GM23338 (cell line): ENCODE measurements around the gene RFX7. TPM values are rescaled to one million over a fixed set of nuclear protein-coding genes. Genes with fewer than 3 reads are reported as not detected.

Experiments
- ATAC-seq: fragments of 200-7000 bp; cut with Tn5 transposase; 3 replicates; pipeline ENCODE4 v1.9.1; 2020
- DNase-seq: peaks from one replicate; pipeline ENCODE4 v3.0.0-alpha.2; 2015; ENCODE audit warnings: low spot score
- H2AFZ ChIP-seq: fragments of 200-600 bp; sonication (generic); 2 replicates; pipeline ENCODE4 v1.8.0; 2016; ENCODE audit warnings: antibody characterized with exemption, mild to moderate bottlenecking, moderate library complexity
- H3F3A ChIP-seq: fragments of 200-600 bp; sonication (generic); replicated peaks from 2 replicates; pipeline ENCODE4 v1.8.0; 2017; ENCODE audit warnings: antibody characterized with exemption, mixed run types, low read depth
- H3K27ac ChIP-seq: fragments of 200-600 bp; sonication (generic); 2 replicates; pipeline ENCODE4 v1.6.1; 2016; ENCODE audit warnings: low read depth
- H3K27me3 ChIP-seq: fragments of 200-600 bp; sonication (generic); 2 replicates; pipeline ENCODE4 v1.8.0; 2016; ENCODE audit warnings: mild to moderate bottlenecking, mixed run types, moderate library complexity; ENCODE audit not compliant: insufficient read depth
- H3K36me3 ChIP-seq: fragments of 200-600 bp; sonication (generic); 2 replicates; pipeline ENCODE4 v1.8.0; 2016; ENCODE audit warnings: mild to moderate bottlenecking; ENCODE audit not compliant: insufficient read depth
- H3K4me1 ChIP-seq: fragments of 200-600 bp; sonication (generic); 2 replicates; pipeline ENCODE4 v1.8.0; 2016; ENCODE audit warnings: mild to moderate bottlenecking, moderate library complexity; ENCODE audit not compliant: insufficient read depth
- H3K4me2 ChIP-seq: fragments of 200-600 bp; sonication (generic); 2 replicates; pipeline ENCODE4 v1.7.1; 2017; ENCODE audit warnings: mixed run types
- H3K4me3 ChIP-seq: fragments of 200-600 bp; sonication (generic); 2 replicates; pipeline ENCODE4 v1.6.1; 2016; ENCODE audit warnings: mixed run types
- H3K79me2 ChIP-seq: fragments of 200-600 bp; sonication (generic); replicated peaks from 2 replicates; pipeline ENCODE4 v1.8.0; 2017; ENCODE audit warnings: mild to moderate bottlenecking; ENCODE audit not compliant: insufficient read depth
- H3K9me2 ChIP-seq: fragments of 200-600 bp; sonication (generic); 2 replicates; pipeline ENCODE4 v1.8.0; 2017; ENCODE audit not compliant: insufficient read depth
- H4K20me1 ChIP-seq: fragments of 200-600 bp; sonication (generic); replicated peaks from 2 replicates; pipeline ENCODE4 v1.8.0; 2017; ENCODE audit warnings: mild to moderate bottlenecking; ENCODE audit not compliant: insufficient read depth
- H3K27ac Mint-ChIP-seq: 2 replicates; pipeline ENCODE4 v1.8.0; 2020; ENCODE audit warnings: inconsistent platforms, mild to moderate bottlenecking, moderate library complexity, mixed read lengths
- H3K27me3 Mint-ChIP-seq: 3 replicates; pipeline ENCODE4 v1.8.0; 2022; ENCODE audit warnings: low read depth, mild to moderate bottlenecking, moderate library complexity, mixed read lengths, inconsistent platforms; ENCODE audit not compliant: insufficient read depth, poor library complexity
- H3K36me3 Mint-ChIP-seq: 3 replicates; pipeline ENCODE4 v1.8.0; 2021; ENCODE audit warnings: low read depth, mild to moderate bottlenecking, inconsistent platforms, moderate library complexity, mixed read lengths
- H3K4me1 Mint-ChIP-seq: 3 replicates; pipeline ENCODE4 v1.8.0; 2020; ENCODE audit warnings: mild to moderate bottlenecking, inconsistent platforms, mixed read lengths
- H3K4me3 Mint-ChIP-seq: 3 replicates; pipeline ENCODE4 v1.8.0; 2021; ENCODE audit warnings: moderate library complexity, mild to moderate bottlenecking, inconsistent platforms, mixed read lengths
- H3K9me3 Mint-ChIP-seq: 3 replicates; pipeline ENCODE4 v1.8.0; 2020; ENCODE audit warnings: moderate library complexity, mild to moderate bottlenecking, inconsistent platforms, mixed read lengths
- CREB1 ChIP-seq: fragments of 250-450 bp; sonication (Bioruptor Pico); IDR thresholded peaks from 2 replicates; pipeline ENCODE4 v1.5.0; 2020; ENCODE audit warnings: low read depth, mild to moderate bottlenecking, moderate library complexity
- CTCF ChIP-seq, 2 experiments: fragments of 200-600 bp in 1 of 2; sonication (generic) in 1 of 2; conservative IDR thresholded peaks; 2 replicates each; pipeline versions ENCODE4 v1.5.1 to v1.6.1; 2016 to 2017; ENCODE audit warnings: antibody characterized with exemption in 2 of 2, low read depth in 2 of 2, mild to moderate bottlenecking in 2 of 2, moderate library complexity in 1 of 2
- ETS1 ChIP-seq: IDR thresholded peaks from 2 replicates; pipeline ENCODE4 v1.6.1; 2016; ENCODE audit warnings: antibody characterized with exemption
- EZH2 ChIP-seq: fragments of 200-600 bp; sonication (generic); IDR thresholded peaks from one replicate; pipeline ENCODE4 v1.8.0; 2017; ENCODE audit warnings: antibody characterized with exemption, mild to moderate bottlenecking, low read depth; ENCODE audit not compliant: unreplicated experiment
- EZH2phosphoT487 ChIP-seq: fragments of 200-600 bp; sonication (generic); IDR thresholded peaks from one replicate; pipeline ENCODE4 v1.8.1; 2018; ENCODE audit warnings: antibody characterized with exemption; ENCODE audit not compliant: unreplicated experiment
- JUNB ChIP-seq: IDR thresholded peaks from one replicate; pipeline ENCODE4 v1.6.1; 2016; ENCODE audit warnings: antibody characterized with exemption; ENCODE audit not compliant: unreplicated experiment
- NANOG ChIP-seq: IDR thresholded peaks from 2 replicates; pipeline ENCODE4 v1.6.1; 2016; ENCODE audit warnings: antibody characterized with exemption, borderline replicate concordance
- POLR2AphosphoS5 ChIP-seq: IDR thresholded peaks from 2 replicates; pipeline ENCODE4 v1.6.1; 2016; ENCODE audit warnings: antibody characterized with exemption, low read depth
- STAT1 ChIP-seq: IDR thresholded peaks from one replicate; pipeline ENCODE4 v1.6.1; 2016; ENCODE audit warnings: antibody characterized with exemption; ENCODE audit not compliant: unreplicated experiment
- ZNF114 ChIP-seq: fragments of 250-450 bp; sonication (Bioruptor Pico); IDR thresholded peaks from 2 replicates; pipeline ENCODE4 v1.5.0; 2020; ENCODE audit warnings: mild to moderate bottlenecking, moderate library complexity
- ZNF331 ChIP-seq: fragments of 250-450 bp; sonication (Bioruptor Pico); IDR thresholded peaks from 2 replicates; pipeline ENCODE4 v1.5.0; 2020; ENCODE audit warnings: low read depth, mild to moderate bottlenecking, moderate library complexity
- polyA plus RNA-seq: library from polyadenylated mRNA; unstranded; fragments of >200 nt; fragmentation: Nextera tagmentation; extraction: Ambion mirVana; gene quantifications from 2 replicates; pipeline ENCODE4 v1.2.1, GENCODE V29; 2016
- total RNA-seq: library from RNA; depleted of rRNA; stranded (reverse); fragments of >200 nt; shearing (Covaris generic); gene quantifications from 2 replicates; pipeline ENCODE4 v1.2.3, GENCODE V29; 2014
- TF ChIP-seq, protein P1 (sequence below): fragments of 250-450 bp; sonication (Bioruptor Pico); IDR thresholded peaks from 2 replicates; pipeline ENCODE4 v1.5.0; 2020; ENCODE audit warnings: mild to moderate bottlenecking, moderate library complexity
- TF ChIP-seq, protein P2 (sequence below): IDR thresholded peaks from one replicate; pipeline ENCODE4 v1.6.1; 2018; ENCODE audit warnings: antibody characterized with exemption; ENCODE audit not compliant: unreplicated experiment

Gene RFX7
- total and polyA plus RNA-seq, 2 experiments from 2014 or later: 17.6 to 33.6 TPM

GRCh38 chr15:56086566-56086965, 157.1 kb downstream of the RFX7 start:
- no peak overlapping the region for H3K4me3 Mint-ChIP-seq
- no peak overlapping the region for H3K4me3 ChIP-seq
- H3K36me3 Mint-ChIP-seq: no peaks in the 10 kb centered on the region; the same call in 2 of the 3 replicates
- H3F3A ChIP-seq: no peaks in the 10 kb centered on the region
- TF ChIP-seq, protein P1, sequence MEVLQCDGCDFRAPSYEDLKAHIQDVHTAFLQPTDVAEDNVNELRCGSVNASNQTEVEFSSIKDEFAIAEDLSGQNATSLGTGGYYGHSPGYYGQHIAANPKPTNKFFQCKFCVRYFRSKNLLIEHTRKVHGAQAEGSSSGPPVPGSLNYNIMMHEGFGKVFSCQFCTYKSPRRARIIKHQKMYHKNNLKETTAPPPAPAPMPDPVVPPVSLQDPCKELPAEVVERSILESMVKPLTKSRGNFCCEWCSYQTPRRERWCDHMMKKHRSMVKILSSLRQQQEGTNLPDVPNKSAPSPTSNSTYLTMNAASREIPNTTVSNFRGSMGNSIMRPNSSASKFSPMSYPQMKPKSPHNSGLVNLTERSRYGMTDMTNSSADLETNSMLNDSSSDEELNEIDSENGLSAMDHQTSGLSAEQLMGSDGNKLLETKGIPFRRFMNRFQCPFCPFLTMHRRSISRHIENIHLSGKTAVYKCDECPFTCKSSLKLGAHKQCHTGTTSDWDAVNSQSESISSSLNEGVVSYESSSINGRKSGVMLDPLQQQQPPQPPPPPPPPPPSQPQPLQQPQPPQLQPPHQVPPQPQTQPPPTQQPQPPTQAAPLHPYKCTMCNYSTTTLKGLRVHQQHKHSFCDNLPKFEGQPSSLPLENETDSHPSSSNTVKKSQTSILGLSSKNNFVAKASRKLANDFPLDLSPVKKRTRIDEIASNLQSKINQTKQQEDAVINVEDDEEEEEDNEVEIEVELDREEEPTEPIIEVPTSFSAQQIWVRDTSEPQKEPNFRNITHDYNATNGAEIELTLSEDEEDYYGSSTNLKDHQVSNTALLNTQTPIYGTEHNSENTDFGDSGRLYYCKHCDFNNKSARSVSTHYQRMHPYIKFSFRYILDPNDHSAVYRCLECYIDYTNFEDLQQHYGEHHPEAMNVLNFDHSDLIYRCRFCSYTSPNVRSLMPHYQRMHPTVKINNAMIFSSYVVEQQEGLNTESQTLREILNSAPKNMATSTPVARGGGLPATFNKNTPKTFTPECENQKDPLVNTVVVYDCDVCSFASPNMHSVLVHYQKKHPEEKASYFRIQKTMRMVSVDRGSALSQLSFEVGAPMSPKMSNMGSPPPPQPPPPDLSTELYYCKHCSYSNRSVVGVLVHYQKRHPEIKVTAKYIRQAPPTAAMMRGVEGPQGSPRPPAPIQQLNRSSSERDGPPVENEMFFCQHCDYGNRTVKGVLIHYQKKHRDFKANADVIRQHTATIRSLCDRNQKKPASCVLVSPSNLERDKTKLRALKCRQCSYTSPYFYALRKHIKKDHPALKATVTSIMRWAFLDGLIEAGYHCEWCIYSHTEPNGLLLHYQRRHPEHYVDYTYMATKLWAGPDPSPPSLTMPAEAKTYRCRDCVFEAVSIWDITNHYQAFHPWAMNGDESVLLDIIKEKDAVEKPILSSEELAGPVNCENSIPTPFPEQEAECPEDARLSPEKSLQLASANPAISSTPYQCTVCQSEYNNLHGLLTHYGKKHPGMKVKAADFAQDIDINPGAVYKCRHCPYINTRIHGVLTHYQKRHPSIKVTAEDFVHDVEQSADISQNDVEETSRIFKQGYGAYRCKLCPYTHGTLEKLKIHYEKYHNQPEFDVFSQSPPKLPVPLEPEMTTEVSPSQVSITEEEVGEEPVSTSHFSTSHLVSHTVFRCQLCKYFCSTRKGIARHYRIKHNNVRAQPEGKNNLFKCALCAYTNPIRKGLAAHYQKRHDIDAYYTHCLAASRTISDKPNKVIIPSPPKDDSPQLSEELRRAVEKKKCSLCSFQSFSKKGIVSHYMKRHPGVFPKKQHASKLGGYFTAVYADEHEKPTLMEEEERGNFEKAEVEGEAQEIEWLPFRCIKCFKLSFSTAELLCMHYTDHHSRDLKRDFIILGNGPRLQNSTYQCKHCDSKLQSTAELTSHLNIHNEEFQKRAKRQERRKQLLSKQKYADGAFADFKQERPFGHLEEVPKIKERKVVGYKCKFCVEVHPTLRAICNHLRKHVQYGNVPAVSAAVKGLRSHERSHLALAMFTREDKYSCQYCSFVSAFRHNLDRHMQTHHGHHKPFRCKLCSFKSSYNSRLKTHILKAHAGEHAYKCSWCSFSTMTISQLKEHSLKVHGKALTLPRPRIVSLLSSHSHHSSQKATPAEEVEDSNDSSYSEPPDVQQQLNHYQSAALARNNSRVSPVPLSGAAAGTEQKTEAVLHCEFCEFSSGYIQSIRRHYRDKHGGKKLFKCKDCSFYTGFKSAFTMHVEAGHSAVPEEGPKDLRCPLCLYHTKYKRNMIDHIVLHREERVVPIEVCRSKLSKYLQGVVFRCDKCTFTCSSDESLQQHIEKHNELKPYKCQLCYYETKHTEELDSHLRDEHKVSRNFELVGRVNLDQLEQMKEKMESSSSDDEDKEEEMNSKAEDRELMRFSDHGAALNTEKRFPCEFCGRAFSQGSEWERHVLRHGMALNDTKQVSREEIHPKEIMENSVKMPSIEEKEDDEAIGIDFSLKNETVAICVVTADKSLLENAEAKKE: no peak
- TF ChIP-seq, protein P2, sequence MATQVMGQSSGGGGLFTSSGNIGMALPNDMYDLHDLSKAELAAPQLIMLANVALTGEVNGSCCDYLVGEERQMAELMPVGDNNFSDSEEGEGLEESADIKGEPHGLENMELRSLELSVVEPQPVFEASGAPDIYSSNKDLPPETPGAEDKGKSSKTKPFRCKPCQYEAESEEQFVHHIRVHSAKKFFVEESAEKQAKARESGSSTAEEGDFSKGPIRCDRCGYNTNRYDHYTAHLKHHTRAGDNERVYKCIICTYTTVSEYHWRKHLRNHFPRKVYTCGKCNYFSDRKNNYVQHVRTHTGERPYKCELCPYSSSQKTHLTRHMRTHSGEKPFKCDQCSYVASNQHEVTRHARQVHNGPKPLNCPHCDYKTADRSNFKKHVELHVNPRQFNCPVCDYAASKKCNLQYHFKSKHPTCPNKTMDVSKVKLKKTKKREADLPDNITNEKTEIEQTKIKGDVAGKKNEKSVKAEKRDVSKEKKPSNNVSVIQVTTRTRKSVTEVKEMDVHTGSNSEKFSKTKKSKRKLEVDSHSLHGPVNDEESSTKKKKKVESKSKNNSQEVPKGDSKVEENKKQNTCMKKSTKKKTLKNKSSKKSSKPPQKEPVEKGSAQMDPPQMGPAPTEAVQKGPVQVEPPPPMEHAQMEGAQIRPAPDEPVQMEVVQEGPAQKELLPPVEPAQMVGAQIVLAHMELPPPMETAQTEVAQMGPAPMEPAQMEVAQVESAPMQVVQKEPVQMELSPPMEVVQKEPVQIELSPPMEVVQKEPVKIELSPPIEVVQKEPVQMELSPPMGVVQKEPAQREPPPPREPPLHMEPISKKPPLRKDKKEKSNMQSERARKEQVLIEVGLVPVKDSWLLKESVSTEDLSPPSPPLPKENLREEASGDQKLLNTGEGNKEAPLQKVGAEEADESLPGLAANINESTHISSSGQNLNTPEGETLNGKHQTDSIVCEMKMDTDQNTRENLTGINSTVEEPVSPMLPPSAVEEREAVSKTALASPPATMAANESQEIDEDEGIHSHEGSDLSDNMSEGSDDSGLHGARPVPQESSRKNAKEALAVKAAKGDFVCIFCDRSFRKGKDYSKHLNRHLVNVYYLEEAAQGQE: no peak
- TF ChIP-seq ZNF331 (CRISPR knock-in tag) (no peak), ETS1 (no peak), CTCF (conservative IDR thresholded peaks at IDR 0.05; ENCODE audit: low read depth in 2 of 2) (no peak), ZNF114 (no peak), CREB1 (CRISPR knock-in tag) (no peak), EZH2phosphoT487 (no peak), POLR2AphosphoS5 (no peak), EZH2 (no peak), STAT1 (no peak), NANOG (no peak), JUNB (no peak)
- H3K4me1 Mint-ChIP-seq: no peaks in the 10 kb centered on the region
- no peaks in the 10 kb centered on the region for H4K20me1 ChIP-seq
- no peaks in the 10 kb centered on the region for H3K79me2 ChIP-seq
- no peak overlapping the region for H3K27ac ChIP-seq
- no peak overlapping the region for H3K27ac Mint-ChIP-seq
- DNase-seq: no peak
- H3K9me3 Mint-ChIP-seq: no peaks in the 10 kb centered on the region
- no peaks in the 10 kb centered on the region for H3K9me2 ChIP-seq
- H2AFZ ChIP-seq: no peak overlapping the region
- H3K36me3 ChIP-seq: no peaks in the 10 kb centered on the region; the same call in 1 of the 2 replicates
- no peak for ATAC-seq
- no peaks in the 10 kb centered on the region for H3K27me3 Mint-ChIP-seq
- H3K4me2 ChIP-seq: no peak overlapping the region
- H3K27me3 ChIP-seq: no peaks in the 10 kb centered on the region
- H3K4me1 ChIP-seq: no peaks in the 10 kb centered on the region
